Measurements from ENCODE around the gene OPCML.

The OPCML gene

DNA sequence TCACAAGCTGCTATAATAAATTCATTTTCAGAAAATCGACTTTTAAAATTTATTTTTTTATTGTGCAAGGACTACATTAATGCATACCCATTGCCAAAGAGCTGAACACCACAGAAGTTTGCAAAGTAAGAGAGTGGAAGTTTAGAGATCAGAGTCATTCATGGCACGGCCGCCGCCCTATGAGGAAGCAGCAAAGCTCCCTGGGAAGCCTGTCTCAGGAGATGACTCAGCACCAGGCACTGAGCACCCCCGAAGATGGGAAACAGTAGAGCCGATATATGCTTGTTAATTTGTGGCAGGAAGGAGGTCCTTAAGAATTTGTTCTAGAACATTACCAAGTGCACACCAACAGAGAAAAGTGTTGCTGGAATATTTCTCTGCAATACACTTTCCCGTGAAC is 693.7 kb downstream of the OPCML start:
- DNase-seq (ENCODE audit: low read depth): peak; percentile 58

DNA sequence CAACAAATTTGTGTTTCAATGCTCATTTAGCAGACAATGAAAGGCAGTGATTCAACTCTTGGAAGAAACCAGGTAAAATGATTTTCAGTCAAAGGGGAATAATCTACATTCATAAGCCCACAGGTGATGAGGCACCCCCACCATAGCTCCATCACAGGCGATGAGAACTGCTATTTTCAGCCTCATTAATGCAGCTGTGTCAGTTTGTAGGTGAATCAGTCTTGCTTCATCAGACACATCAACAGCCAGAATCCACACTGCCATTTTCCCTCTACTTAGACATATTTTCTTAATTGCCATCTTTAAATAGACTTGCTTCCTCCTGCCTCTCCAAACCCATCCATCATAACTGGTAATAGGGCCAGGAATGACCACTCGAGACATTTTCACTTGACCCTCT is 701.0 kb downstream of the OPCML start:
- DNase-seq (ENCODE audit: low read depth): no peak
- no peak overlapping the region for H3K4me3 ChIP-seq (ENCODE audit: low read length)
- TF ChIP-seq, protein P1, sequence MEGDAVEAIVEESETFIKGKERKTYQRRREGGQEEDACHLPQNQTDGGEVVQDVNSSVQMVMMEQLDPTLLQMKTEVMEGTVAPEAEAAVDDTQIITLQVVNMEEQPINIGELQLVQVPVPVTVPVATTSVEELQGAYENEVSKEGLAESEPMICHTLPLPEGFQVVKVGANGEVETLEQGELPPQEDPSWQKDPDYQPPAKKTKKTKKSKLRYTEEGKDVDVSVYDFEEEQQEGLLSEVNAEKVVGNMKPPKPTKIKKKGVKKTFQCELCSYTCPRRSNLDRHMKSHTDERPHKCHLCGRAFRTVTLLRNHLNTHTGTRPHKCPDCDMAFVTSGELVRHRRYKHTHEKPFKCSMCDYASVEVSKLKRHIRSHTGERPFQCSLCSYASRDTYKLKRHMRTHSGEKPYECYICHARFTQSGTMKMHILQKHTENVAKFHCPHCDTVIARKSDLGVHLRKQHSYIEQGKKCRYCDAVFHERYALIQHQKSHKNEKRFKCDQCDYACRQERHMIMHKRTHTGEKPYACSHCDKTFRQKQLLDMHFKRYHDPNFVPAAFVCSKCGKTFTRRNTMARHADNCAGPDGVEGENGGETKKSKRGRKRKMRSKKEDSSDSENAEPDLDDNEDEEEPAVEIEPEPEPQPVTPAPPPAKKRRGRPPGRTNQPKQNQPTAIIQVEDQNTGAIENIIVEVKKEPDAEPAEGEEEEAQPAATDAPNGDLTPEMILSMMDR (IDR thresholded peaks at IDR 0.05; ENCODE audit: insufficient read depth, low read depth, low read length, missing control alignments): no peak

More for the DNA sequence above, 693.7 kb downstream of the OPCML start:
- no peak overlapping the region for H3K4me3 ChIP-seq (ENCODE audit: low read length)
- TF ChIP-seq, protein P1 (IDR thresholded peaks at IDR 0.05; ENCODE audit: insufficient read depth, low read depth, low read length, missing control alignments): no peak

DNA sequence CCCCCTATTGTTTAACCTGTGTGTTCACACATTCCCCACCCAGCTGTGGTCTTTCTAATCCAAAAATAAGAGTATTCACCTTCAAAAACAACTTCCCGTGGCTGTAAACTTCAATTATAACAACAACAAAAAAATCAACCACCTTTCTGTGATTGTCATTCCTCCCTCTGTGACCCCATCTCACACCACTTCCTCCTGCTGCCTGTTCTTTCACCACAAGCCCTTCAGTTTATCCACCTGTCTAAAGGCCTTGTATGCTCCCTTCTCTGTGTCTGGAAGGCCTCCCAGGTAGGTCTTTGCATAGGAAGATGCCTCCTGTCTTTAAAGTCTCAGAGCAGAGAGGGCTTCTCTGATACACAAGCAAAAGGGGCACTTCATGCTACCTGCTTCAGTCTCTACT is 707.7 kb downstream of the OPCML start:
- TF ChIP-seq, protein P1 (IDR thresholded peaks at IDR 0.05; ENCODE audit: insufficient read depth, low read depth, low read length, missing control alignments): no peak
- no peak for DNase-seq (ENCODE audit: low read depth)
- H3K4me3 ChIP-seq (ENCODE audit: low read length): no peak overlapping the region

DNA sequence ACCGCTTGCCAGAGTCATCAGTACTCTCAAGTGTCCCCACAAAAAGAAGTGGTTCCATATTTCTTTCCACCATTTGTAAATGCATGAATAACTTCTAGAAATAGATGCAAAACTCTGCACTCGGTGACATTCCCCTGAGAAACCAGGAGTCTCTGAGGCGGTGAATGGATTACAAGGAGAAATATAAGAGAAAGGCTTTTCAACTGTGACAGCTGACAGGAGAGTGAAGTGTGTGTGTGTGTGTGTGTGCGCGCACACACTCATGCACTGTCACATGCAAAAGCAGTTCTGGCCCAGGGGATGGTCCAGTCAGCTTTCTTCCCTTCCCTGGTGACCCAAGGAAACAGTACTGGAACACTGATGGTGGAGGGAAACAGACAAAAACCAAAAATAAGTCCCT is 710.0 kb downstream of the OPCML start:
- DNase-seq (ENCODE audit: low read depth): no peak
- TF ChIP-seq, protein P1 (IDR thresholded peaks at IDR 0.05; ENCODE audit: insufficient read depth, low read depth, low read length, missing control alignments): no peak

DNA sequence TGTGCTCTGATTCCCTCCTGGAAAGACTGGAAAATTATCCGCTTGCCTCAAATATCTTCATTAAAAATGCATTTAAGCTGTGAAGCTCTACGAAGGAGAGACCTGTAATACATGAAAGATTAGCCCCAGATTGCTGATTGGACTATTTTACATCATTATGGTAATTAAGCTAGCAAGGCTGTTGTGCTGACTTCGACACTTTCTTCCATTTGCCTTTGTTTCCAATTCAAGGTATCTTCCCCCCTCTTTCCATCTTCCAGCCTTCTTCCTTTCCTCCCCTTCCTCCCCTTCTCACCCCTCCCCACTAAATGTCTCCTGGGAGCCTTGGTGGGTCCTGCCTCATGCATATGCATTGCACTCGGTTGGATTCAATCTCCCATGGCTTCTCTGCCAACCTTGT is 710.8 kb downstream of the OPCML start:
- TF ChIP-seq, protein P1 (IDR thresholded peaks at IDR 0.05; ENCODE audit: insufficient read depth, low read depth, low read length, missing control alignments): no peak
- H3K4me3 ChIP-seq (ENCODE audit: low read length): no peak overlapping the region
- no peak for DNase-seq (ENCODE audit: low read depth)

More for the DNA sequence above, 710.0 kb downstream of the OPCML start:
- H3K4me3 ChIP-seq (ENCODE audit: low read length): no peak overlapping the region

DNA sequence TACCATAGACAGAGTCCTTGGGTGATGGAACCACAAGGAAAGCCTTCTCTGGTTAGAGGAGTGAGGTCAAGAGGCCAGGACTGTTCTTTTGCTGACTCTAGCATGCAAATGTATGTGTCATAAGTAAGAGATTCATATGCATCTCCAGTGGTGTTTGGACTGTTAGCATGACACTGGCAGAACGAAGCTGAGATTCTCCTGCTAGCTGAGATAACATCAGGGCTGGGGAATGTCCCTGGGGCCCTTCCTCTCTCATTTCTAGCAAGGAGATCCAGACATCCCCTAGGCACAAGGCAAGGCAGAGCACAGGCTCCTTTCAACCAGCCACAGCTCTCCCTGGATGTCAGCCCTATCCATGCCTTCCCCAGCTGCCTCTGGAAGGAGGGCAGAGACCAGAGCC is 711.3 kb downstream of the OPCML start:
- TF ChIP-seq, protein P1 (IDR thresholded peaks at IDR 0.05; ENCODE audit: insufficient read depth, low read depth, low read length, missing control alignments): no peak
- no peak for DNase-seq (ENCODE audit: low read depth)
- H3K4me3 ChIP-seq (ENCODE audit: low read length): no peak overlapping the region

DNA sequence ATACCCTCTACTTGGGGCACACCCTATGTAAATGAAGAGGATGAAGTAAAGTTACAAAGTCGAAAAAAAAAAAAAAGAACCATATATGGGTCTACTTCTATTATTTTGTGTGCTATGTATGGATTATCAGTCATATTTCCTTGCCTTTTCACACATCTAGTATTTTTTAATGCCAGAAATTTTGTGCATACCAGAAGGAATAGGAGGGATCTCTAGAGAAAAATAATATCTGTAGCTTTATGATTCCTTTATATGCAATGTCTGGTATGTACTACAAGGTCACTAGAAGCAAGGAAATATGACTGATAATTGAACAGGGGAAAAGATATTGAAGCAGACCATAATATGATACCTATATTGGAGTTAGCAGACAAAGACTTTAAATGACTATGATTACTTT is 713.4 kb downstream of the OPCML start:
- no peak overlapping the region for H3K4me3 ChIP-seq (ENCODE audit: low read length)
- TF ChIP-seq, protein P1 (IDR thresholded peaks at IDR 0.05; ENCODE audit: insufficient read depth, low read depth, low read length, missing control alignments): no peak

More for the DNA sequence above, 713.4 kb downstream of the OPCML start:
- DNase-seq (ENCODE audit: low read depth): no peak

All from epithelial cell of esophagus (primary cell).